ENCODE measurements around the gene MAPK13.

MAPK13 gene

DNA sequence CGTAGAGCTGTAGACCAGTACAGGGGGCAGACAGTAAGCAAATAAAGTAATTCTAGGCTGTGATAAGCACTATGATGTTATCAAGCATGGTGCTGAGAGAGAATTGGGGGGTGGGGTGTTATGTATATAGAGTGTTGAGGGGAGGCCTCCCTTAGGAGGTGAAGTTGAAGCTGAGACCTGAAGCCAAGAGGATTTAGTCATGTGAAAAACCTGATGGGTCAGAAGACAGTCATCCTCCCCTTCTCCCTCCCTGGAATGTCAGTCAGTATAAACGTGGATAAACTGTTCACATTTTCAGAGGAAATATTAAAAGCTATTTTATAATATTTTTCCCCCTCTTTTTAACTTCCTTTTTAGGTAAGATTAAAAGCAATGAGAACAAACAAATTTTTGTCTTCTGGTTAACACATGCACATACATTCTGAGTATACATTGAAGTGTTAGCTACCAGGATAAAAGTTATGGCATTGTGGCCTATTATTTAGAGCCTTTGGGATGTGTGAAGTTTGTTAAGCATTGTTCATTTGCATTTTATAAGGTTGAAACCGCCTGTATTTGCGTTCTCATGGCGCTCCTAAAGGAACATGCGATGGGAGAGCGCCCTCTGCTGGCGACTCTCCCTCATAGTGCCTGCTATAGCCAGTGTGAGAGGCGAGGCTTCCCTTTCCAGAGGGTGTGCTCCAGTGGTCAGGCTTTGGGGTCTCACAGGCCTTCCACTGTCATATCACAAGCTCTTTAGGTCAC lies 35.4 kb upstream of the MAPK13 start:
- DNase-seq: peak; percentile 70
- TF ChIP-seq, protein P1, sequence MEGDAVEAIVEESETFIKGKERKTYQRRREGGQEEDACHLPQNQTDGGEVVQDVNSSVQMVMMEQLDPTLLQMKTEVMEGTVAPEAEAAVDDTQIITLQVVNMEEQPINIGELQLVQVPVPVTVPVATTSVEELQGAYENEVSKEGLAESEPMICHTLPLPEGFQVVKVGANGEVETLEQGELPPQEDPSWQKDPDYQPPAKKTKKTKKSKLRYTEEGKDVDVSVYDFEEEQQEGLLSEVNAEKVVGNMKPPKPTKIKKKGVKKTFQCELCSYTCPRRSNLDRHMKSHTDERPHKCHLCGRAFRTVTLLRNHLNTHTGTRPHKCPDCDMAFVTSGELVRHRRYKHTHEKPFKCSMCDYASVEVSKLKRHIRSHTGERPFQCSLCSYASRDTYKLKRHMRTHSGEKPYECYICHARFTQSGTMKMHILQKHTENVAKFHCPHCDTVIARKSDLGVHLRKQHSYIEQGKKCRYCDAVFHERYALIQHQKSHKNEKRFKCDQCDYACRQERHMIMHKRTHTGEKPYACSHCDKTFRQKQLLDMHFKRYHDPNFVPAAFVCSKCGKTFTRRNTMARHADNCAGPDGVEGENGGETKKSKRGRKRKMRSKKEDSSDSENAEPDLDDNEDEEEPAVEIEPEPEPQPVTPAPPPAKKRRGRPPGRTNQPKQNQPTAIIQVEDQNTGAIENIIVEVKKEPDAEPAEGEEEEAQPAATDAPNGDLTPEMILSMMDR (IDR thresholded peaks at IDR 0.05; ENCODE audit: low read depth, low read length, missing control alignments): peak; percentile 96
- no peak overlapping the region for H3K4me3 ChIP-seq (ENCODE audit: low read depth, low read length)
- no peak overlapping the region for H3K27ac ChIP-seq
- no peaks in the 10 kb centered on the region for H3K27me3 ChIP-seq (replicated peaks)
- H3K36me3 ChIP-seq (replicated peaks): peaks cover 13% of the 10 kb centered on the region
- in situ Hi-C loops (cut with HindIII; ENCODE audit: low pct_ligation_motif_present, low sequenced_read_pairs): no loop called here

DNA sequence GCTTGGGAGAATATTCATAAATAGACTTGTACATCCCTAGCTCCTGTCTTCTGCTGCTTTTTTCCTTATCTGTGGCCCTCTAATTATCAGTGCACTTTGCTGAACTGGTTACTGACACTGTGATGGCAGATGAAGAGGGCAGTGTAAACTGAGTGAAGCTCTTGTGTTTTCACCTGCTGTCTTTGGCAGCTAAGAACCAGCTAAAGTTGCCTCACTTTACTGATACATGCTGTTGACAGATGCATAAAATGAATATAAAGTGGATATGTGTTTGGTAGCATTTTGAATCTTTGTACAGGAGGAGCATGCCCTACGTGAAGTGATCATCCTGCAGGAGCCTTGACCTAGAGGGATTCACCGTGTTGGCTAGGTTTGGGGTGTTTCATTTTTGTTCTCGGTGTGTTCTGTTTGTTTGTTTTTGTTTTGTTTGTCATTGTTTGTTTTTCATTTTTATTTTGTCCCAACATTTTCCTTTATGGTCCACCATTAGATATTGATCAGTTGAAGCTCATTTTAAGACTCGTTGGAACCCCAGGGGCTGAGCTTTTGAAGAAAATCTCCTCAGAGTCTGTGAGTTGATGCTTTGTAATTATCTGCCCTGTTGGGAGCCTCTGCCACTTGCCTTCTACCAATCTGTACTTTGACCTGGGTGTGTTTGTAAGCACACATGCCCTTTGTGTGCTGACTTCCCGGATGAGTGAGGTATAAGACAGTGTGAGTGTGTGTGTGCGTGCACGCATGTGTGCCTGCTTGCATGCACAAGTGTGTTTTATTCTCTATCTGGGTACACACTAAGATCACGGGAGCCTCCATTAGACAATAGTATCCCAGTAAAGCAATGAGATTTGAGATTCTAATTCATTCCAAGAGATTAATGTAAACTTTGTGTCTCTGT lies 34.6 kb upstream of the MAPK13 start:
- Histone ChIP-seq H3K4me3 (ENCODE audit: low read depth, low read length) (no peak overlapping the region), H3K27me3 (replicated peaks) (no peaks in the 10 kb centered on the region), H3K36me3 (replicated peaks) (peaks cover 16% of the 10 kb centered on the region), H3K27ac (no peak overlapping the region)
- in situ Hi-C loops (cut with HindIII; ENCODE audit: low pct_ligation_motif_present, low sequenced_read_pairs): no loop called here
- no peak for DNase-seq
- TF ChIP-seq, protein P1 (IDR thresholded peaks at IDR 0.05; ENCODE audit: low read depth, low read length, missing control alignments): no peak

GRCh38 chr6:36098253-36098919 lies 31.9 kb upstream of the MAPK13 start:
- Histone ChIP-seq H3K4me3 (ENCODE audit: low read depth, low read length) (no peak overlapping the region), H3K27ac (no peak overlapping the region), H3K27me3 (replicated peaks) (no peaks in the 10 kb centered on the region), H3K36me3 (replicated peaks) (peaks cover 23% of the 10 kb centered on the region)
- in situ Hi-C loops (cut with HindIII; ENCODE audit: low pct_ligation_motif_present, low sequenced_read_pairs): no loop called here
- TF ChIP-seq, protein P1 (IDR thresholded peaks at IDR 0.05; ENCODE audit: low read depth, low read length, missing control alignments): no peak
- DNase-seq: no peak

DNA sequence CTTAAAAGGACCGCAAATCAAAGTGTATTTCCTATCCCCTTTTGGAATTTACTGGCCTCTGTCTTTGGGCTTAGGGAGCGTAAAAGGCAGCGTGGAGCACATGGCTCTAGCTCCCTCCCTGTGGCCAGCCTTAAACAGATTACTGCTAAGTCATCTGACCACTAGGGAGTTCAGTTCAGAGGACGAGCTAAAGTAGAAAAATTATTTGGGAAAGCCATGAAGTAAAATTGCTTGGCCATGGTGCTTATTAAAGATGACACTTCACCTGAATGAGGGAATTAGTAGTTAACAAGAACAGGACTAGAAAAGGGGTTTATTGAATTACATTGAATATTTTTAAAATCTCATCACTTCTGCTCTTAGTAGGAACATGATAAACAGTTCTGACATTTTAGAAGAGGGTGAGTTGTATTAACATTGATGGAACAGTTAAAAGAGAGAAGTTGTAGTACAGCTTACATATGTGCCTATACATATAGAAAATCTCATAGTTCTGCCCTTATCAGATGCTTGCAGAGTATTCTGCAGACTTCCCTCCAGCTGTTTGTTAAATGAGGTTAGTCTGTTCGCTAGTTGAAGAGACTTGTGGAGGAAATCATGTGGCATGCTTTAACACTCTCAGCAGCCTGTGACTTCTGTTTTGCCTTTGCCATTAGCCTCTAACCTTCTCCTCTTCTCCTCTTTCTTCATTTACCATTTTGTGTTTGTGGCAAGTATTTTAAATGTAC lies 31.2 kb upstream of the MAPK13 start:
- Histone ChIP-seq H3K27ac (no peak overlapping the region), H3K4me3 (ENCODE audit: low read depth, low read length) (no peak overlapping the region), H3K36me3 (replicated peaks) (peaks cover 28% of the 10 kb centered on the region), H3K27me3 (replicated peaks) (no peaks in the 10 kb centered on the region)
- in situ Hi-C loops (cut with HindIII; ENCODE audit: low pct_ligation_motif_present, low sequenced_read_pairs): no loop called here
- TF ChIP-seq, protein P1 (IDR thresholded peaks at IDR 0.05; ENCODE audit: low read depth, low read length, missing control alignments): peak; percentile 16
- no peak for DNase-seq

- Histone ChIP-seq H3K27me3 (replicated peaks) (no peaks in the 10 kb centered on the region), H3K4me3 (ENCODE audit: low read depth, low read length) (no peak overlapping the region), H3K36me3 (replicated peaks) (peaks cover 29% of the 10 kb centered on the region), H3K27ac (no peak overlapping the region)
- TF ChIP-seq, protein P1 (IDR thresholded peaks at IDR 0.05; ENCODE audit: low read depth, low read length, missing control alignments): no peak
- in situ Hi-C loops (cut with HindIII; ENCODE audit: low pct_ligation_motif_present, low sequenced_read_pairs): no loop called here
- DNase-seq: no peak
These were observed 30.3 kb upstream of the MAPK13 start for GRCh38 chr6:36099869-36100483.

All from brain microvascular endothelial cell (primary cell).